ENCODE data around the gene NLRP11. TPM values are rescaled to one million over a fixed set of nuclear protein-coding genes. Genes with fewer than 3 reads are reported as not detected.

The NLRP11 gene
- under 1 TPM in 1 of 12 donors, not detected in 11; 0.05 TPM for polyA plus RNA-seq (ENCODE audit: insufficient read length in 12 of 12)
- long read RNA-seq, donor 1 = 0 reads
- long read RNA-seq, donor 2 = 0 reads
- long read RNA-seq, donor 3 = 0 reads
- long read RNA-seq, donor 4 = 0 reads
- long read RNA-seq, donor 5 = 0 reads
- long read RNA-seq, donor 6 = 0 reads
- long read RNA-seq, donor 7 = 0 reads
- long read RNA-seq, donor 8 = 0 reads
- long read RNA-seq, donor 9 = 0 reads
- long read RNA-seq, donor 10 = 0 reads
- long read RNA-seq, donor 11 = 0 reads

DNA sequence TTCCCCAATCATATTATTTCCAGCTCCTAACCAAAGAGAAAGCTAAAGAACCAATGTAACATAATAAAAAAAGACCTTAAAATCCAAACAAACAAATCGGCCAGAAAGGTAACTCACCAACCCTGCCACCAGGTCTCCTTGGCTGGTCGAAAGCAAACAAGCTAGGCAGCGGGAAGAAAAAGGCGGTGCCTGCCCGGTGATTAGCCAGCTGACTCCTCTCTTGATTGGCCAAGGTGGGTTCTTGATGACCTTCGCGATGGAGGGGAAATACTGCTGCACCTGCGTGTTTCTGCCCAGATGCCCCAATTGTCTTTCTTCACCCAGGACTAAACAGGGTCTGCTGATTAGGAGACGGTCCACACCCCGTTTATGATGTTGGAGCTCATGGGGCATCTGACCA is at the start of gene NLRP11:
Gene NLRP11 (minus strand): TSS at position 154 of the 400 bp plus-strand sequence. CDS start 13,825 bp downstream, outside the sequence.
- DNase-seq = no peak

DNA sequence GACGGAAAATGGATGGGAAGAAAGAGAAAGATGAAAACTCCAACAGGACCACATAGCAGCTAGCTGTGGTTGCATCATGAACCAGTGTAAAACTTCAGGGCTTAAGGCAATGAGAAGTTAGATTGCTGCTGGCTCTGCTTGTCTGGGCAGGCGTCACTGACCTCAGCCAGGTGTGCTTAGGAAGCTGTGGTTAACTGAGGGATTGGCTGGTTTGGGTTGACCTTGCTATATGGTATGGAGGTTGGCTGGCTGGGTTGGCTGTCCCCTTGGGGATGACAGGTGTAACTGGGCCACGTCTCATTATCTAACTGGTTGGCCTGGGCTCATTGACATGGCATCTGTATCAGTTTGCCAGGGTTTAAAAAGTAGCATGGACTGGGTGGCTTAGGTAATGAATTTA is 45.4 kb upstream of the NLRP11 start:
- no peak for DNase-seq

DNA sequence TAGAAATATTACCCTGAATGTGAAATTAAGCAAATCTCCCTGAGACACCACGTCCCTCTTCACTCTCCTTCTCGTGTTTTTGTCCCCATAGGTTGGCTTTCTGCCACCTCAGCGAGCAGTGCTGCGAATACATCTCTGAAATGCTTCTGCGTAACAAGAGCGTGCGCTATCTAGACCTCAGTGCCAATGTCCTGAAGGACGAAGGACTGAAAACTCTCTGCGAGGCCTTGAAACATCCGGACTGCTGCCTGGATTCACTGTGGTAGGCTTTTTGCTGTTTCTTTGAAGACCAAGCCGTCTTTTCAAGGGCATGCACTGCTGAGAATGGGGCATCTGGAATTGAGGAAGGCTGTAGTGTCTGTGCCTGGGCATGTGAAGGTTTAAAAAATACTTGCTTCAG is 38.9 kb upstream of the NLRP11 start:
- no peak for DNase-seq

DNA sequence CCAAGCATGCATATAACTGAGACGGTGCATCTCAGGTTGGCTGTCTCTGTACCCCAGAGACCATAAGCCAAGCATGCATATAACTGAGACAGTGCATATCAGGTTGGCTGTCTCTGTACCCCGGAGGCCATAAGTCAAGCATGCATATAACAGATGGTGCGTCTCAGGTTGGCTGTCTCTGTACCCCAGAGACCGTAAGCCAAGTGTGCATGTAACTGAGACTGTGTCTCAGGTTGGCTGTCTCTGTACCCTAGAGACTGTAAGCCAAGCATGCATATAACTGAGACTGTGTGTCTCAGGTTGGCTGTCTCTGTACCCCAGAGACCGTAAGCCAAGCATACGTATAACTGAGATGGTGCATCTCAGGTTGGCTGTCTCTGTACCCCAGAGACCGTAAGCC is 35.3 kb upstream of the NLRP11 start:
- no peak for DNase-seq

DNA sequence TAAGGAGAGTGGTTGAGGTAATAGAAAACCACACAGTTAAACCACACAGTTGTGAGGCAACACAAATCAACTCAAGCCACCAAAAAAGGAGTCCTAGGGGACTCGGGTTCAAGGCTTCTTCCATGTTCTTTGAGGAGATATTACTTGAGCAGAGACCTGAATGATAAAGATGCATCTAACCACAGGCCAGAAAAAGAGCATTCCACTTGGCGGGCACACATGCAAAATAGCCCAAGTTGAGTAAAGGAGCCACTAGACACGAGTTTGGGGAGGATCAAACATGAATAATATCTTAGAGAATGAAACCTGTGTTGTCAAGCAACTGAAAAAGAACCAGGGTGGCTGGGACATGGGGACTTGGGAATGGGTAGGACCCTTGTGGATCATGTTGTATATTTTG is 34.7 kb upstream of the NLRP11 start:
- DNase-seq = no peak

DNA sequence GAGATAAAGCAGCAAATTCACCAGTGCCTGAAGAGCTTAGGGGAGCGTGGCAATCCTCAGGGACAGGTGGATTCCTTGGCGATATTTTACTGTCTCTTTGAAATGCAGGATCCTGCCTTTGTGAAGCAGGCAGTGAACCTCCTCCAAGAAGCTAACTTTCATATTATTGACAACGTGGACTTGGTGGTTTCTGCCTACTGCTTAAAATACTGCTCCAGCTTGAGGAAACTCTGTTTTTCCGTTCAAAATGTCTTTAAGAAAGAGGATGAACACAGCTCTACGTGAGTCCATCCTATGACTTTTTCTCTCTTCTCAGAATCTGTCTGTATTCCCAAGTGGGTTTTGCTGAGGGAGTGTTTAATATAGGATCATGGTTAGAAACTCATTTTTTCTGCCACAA is 27.2 kb upstream of the NLRP11 start:
- DNase-seq = no peak

DNA sequence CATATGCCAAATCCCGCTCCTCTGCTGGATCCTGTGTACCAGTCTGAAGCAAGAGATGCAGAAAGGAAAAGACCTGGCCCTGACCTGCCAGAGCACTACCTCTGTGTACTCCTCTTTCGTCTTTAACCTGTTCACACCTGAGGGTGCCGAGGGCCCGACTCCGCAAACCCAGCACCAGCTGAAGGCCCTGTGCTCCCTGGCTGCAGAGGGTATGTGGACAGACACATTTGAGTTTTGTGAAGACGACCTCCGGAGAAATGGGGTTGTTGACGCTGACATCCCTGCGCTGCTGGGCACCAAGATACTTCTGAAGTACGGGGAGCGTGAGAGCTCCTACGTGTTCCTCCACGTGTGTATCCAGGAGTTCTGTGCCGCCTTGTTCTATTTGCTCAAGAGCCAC is 26.6 kb upstream of the NLRP11 start:
- no peak for DNase-seq

DNA sequence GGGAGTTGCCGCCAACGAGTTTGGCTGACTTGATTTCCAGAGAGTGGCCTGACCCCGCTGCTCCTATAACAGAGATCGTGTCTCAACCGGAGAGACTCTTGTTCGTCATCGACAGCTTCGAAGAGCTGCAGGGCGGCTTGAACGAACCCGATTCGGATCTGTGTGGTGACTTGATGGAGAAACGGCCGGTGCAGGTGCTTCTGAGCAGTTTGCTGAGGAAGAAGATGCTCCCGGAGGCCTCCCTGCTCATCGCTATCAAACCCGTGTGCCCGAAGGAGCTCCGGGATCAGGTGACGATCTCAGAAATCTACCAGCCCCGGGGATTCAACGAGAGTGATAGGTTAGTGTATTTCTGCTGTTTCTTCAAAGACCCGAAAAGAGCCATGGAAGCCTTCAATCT is 26.2 kb upstream of the NLRP11 start:
- DNase-seq = no peak

DNA sequence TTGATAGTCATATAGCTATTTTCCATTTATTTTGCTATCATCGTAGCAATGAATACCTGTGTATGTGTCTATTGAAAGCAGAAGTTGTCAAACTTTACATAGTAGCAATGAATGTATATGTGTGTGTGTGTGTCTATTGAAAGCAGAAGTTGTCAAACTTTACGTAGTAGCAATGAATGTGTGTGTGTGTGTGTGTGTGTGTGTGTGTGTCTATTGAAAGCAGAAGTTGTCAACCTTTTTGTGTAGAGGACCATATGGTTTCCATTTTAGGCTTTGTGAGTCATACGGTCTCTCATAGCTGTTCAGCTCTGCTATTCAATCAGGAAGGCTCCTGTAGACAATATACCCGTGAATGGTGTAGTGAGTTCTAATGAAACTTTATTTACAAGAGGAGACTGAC is 25.4 kb upstream of the NLRP11 start:
- DNase-seq = no peak

DNA sequence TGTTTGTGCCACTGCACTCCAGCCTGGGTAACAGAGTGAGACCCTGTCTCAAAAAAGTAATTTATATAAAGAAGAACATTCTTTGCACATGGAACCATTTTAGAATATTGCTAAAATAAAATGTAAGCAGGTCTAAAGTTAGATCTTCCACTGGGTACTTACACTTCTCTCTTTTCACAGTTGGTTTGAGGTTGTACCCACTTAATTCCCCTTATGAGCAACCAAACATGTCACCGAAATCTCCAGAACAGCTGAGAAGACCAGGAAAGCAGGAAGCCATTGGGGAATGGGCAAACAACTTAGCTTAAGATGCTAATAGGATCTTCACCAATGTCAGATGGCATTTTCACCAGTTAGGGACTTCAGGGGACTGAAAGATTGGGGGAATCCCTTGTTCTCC is 23.4 kb upstream of the NLRP11 start:
- no peak for DNase-seq

DNA sequence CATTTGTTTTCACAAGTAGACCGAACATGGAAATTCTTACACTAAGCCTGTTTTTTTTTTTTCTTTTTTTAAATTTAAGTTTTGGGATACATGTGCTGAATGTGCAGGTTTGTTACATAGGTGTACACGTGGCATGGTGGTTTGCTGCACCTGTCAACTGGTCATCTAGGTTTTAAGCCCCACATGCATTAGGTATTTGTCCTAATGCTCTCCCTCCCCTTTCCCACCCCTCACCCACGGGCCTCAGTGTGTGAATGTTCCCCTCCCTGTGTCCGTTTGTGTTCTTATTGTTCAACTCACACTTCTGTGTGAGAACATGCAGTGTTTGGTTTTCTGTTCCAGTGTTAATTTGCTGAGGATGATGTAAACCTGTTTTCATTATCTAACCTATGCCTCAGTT is 7.1 kb upstream of the NLRP11 start:
- no peak for DNase-seq

DNA sequence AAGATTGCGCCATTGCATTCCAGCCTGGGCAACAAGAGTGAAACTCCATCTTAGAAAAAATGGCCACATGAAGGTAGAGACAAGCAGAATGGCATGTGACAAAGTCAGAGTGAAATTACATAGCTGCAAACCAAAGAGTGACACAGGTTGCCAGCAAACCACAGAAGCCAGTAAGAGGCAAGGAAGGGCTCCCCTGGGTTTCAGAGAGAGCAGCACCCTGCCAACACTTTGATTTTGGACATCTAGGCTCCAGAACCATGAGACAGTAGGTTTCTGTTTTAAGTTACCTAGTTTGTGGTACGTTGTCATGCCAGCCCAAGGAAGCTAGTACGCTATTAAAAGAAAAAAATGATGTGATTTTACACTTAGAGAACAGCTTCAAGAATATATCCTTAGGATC is 6.5 kb upstream of the NLRP11 start:
- no peak for DNase-seq

DNA sequence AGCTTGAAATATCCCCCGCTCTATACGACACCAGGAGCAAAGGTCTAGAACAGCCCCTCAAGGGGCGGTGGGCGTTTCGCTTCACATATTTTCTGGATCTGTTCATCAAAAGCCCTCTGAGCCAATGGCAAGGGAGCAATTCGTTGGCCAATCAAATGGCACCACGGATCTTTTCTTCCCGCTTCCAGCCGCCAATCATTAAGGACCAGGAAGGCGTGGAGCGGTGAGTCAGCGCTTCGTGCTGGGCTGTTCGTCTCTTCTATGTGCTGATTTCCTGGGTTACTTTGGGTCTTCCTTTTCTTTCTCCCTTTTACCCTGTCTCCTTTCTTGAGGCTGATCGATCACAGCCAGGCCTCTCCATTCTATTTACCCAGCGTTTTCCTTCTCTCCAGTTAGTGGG is 4.5 kb upstream of the NLRP11 start, which contains the start of gene NLRP4:
Gene NLRP4 (plus strand): TSS at position 201 of the 400 bp plus-strand sequence. CDS start 15,541 bp downstream, outside the sequence.
- DNase-seq = no peak

DNA sequence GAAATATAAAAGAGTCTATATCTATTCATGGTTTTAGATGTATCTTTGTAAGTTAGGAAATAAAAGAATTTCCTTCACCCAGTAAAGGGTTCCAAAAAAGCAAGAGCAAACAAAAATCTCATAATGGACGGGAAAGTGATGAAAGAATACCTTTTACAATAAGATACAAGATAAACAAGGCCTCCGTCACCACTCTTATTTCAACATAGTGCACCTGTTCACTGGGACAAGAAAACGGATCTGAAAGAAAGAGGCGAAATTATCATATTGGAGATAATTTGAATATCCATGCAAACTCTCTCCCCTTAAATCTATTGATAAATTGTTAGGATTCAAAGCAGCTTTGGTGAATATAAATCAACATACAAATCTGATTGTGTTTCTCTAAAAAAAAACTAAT is 877 bp upstream of the NLRP11 start:
- no peak for DNase-seq

DNA sequence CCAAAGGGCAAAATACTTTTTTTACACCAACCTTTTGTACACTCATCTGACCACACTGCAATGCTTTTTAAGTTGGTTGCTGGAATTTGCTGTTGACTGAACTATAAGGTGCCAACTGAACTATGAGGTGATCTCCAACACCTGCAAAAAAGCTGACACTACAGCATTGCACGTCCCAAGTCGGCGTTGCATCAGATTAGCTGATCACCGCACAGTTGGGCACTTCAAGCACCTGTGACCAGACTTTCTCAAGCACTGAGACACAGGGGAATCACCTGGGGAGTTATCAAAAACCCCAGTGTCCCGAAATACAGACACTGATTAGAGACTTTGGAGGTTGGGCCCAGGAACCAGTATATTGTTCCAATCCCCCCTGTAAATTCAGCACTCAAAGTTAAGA is 1.1 kb downstream of the NLRP11 start:
- no peak for DNase-seq

DNA sequence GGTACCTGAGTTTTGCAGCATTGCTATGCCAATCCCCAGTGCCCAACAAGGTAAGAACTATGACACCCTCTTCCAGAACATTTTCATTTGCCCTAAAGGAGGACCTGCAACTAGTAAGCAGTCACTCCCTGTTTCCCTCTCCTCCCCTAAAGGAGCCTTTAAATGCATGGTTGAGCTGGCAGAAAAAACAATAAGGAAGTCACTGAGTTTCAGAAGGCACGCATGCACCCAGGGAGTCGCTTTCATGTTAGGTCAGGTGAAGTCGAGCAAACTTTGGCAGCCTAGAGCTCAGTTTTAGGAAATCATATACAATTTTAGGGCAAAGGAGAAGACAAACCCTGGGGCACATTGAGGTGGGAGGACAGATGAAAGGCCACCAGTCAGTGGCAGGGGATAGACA is 11.8 kb downstream of the NLRP11 start:
- DNase-seq = no peak

DNA sequence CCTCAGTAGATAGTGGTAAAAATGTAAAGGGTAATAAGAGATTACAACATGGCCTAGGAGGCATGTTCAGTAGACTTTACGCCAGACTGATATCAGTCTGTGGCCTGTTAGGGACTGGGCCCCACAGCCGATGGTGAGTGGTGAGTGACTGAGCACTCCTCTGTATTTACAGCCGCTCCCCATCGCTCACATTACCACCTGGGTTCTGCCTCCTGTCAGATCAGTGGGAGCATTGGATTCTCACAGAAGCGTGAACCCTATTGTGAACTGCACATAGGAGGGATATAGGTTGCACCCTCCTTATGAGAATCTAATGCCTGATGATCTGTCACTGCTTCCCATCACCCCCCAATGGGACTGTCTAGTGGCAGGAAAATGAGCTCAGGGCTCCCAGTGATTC is 17.9 kb downstream of the NLRP11 start:
- no peak for DNase-seq

DNA sequence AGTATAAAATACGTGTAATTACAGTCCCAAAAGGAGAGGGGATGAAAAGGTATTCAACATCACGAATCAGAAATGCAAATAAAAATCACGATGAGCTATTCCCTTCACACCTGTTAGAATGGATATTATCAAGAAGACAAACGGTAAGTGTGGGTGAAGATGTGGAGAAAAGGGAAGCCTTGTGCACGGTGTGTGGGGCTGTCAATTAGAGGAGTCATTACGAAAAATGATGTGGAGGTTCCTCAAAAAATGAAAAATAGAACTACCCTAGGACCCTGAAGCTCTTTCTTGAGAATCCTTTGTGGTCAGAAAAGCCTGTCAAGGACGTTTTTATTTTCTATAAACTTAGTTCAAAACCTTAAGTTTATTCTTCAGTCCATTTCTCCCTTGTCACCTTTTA is 19.4 kb downstream of the NLRP11 start:
- DNase-seq = no peak

DNA sequence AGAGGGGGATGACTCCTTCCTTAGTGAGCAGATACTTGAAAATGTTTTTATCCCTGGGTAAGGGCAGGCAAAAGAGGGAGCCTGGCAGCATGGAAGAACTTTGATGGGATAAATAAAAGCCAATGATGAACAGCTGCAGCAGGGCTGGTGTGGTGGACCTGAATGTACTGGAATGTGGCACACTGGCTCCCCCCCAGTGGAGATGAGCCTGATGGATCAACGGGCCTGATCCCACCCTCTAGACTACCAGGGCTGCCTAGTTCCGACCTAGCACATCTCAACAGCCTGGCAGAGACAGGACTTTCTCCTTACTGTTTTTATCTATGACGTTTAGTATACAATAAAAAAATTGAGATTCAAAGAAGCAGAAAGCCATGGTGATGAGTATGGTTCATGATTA is 20.5 kb downstream of the NLRP11 start:
- no peak for DNase-seq

DNA sequence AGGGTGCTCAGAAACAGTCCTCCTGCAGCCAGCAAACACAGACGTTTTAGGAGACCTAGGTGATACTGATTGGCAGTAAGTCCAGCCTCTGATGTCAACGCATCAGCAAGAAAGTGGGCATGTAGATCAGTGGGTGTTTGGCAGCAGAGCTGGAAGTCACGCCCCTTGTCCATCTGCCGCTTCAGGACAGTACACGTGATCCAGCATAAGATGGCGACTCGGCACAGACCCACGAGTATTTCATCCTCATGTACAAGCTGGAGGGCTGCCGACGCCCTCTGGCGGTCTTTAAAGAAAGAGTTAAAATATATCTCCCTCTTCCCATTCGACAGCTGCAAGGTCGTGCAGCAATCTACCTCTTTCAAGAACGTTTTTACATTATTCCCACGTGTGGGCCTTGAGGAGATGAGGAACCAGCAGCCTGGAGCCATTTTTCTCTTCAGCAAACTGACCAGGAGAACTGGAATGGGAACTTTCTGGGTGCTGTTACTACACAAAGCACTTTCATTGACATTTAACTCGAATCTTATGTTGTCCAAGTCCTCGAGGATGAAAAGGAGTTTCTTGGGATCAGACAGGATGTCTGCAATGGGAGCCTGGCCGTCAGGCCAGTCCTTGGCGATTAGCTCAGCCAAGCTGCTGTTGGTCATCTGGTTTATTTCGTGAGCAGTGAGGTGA is 22.3 kb downstream of the NLRP11 start:
- DNase-seq = peak; percentile 2

DNA sequence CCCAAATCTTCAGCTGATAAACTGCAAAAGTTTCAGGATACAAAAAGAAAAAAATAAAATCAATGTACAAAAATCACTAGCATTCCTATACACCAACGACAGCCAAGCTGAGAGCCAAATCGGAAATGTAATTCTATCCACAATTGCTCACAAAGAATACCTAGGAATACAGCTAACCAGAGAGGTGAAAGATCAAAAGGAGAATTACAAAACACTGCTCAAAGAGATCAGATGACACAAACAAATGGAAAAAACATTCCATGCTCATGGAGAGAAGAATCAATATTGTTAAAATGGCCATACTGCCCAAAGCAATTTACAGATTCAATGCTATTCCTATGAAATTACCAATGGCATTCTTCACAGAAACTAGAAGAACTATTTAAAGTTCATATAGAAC is 29.5 kb downstream of the NLRP11 start:
- DNase-seq = no peak

DNA sequence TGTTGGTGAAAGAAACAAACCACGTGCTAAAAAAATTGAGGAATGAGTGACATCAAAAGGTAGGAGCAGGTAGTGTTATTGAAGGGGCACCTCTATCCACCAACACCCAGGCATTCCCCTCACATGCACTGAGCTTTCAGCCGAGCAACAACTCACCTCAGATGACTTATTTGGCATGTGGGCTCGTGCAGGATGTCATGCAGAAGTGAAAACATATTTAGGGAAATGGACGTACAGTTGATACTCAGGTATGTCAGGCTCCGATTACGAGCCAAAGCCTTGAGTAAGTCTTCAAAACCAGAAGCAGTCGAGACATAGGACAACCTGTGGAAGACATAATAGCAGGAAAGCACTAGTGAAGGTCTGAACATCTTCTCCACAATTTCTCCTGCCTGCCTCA is 30.4 kb downstream of the NLRP11 start:
- no peak for DNase-seq

DNA sequence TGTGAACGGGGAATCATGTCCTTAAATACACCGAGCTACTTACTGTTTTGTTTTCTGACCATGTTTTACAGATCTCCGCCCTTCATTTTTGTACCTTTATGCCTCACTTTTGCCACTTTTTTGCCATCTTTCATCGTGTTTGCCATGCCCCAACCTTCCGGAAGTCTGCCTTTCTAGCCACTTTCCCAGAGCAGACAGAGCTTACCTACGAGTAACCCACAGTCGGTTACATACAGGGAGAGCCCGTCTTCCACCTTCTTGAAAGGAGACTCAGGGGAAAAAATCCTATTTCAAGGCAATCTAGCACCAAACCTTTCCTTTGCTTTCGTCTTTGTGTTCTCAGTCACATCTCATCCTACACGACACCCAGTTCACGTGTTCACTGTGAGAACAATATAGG is 36.8 kb downstream of the NLRP11 start:
- no peak for DNase-seq

DNA sequence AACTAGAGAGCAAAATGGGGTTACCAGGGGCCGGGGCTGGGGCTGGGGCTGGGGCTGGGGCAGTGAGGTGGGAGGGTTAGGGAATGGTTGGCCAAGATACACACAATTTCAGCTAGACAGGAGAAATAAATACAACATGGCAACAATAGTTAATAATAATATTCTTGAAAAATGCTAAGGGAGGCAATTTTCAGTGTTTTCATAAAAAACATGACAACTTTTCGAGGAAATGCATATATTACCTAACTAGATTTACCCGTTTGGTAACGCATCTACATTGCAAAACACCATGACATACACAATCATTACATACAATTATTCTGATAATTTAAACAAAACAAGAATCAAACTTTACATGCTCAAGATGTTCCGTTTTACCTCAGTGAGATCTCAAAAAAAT is 50.7 kb downstream of the NLRP11 start:
- no peak for DNase-seq

Measured in muscle of arm (tissue), 14 donors.